HG03460 (cell line): ENCODE measurements around the gene TNK2.
"Not testable (repeated sequence)": the region's sequence is repeated elsewhere in the genome, so short reads cannot be mapped to it uniquely, and the experiment has no call there.

Source experiments
- ATAC-seq: cut with Tn5 transposase; IDR thresholded peaks from one replicate; pipeline ENCODE4 v1.9.1; 2021; ENCODE audit not compliant: unreplicated experiment

Gene TNK2

DNA sequence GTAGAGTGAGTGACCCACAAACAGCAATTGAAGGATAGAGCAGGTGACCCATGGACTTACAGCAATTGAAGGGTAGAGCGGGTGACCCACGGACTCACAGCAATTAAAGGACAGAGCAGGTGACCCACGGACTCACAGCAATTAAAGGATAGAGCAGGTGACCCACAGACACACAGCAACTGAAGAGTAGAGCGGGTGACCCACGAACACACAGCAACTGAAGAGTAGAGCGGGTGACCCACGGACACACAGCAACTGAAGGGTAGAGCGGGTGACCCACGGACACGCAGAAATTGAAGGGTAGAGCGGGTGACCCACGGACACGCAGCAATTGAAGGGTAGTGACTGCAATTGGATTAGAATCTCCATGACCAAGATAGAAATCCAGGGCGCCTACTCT lies 9.8 kb upstream of the TNK2 start:
- ATAC-seq = no peak

DNA sequence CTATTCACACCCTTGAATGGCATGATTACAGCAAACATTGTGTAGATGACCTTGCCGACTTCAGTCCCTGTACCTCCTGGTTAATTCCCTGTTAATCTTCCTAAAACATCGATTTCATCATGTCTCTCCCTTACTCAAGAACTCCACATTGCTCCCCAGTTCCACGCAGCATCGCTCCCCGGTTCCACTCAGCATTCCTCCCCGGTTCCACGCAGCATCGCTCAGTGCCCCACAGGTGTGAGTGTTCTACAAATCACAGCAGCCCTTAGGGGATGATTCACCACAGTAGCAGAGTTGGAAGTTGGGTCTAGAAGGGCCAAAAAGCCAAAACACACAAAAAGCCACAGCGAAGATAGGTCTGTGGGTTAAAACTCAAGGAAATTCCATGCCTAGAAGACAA lies 8.6 kb upstream of the TNK2 start:
- ATAC-seq = no peak

DNA sequence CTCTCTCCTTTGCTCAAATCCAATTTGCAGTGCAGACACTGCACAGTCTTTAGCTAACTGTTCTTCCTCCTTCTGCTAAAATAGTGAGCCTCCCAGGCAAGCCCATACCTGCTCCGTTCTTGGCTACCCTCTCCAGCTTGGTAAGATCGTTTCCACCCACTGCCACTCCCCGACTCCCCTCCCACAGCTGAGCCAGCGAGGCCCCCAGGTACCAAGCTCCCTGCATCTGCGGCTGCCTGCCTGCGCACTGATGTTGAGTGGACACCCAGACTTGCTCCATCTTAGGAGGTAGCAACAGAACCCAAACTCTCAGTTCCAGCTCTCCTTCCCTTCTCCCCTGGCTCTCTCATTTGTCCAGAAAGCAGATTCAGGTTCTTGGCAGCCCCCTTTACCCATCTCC lies 7.9 kb upstream of the TNK2 start:
- ATAC-seq = no peak

DNA sequence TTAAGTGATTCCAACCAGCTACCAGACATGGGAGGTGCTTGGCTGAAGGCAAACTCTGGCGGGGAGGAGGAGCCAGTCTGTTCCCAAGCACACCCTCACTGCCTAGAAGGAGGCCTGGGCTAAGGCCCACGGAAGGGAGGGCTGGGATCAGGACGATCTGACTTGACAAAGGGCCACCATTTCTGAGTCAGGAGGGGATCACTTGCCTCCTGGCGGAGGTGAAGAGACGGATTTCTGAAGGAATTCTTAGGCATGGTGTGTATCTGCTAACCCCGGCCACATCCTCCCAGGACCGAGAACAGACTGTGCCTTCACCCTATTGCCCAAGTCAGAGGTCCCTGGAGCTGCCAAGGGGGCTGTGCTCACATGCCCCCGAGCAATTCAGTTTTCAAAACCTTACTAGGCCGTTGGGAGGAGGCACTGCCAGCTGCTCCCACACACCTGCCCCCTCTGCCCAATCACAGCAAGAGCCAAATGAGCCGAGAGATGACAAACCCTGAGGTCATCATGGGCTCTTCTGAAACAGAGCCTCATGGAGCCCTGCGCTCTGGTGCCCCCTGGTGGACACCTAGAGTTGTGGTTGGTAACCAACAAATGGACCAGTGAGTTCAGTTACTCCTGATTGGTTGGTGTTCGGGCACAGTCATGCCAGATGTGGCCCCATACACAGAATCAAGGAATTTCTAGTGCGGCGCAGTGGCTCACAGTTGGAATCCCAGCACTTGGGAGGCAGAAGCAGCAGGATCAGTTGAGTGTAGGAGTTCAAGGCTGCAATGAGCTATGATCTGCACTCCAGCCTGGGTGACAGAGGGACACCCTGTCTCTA lies 6.5 kb upstream of the TNK2 start:
- ATAC-seq = peak; percentile 92

DNA sequence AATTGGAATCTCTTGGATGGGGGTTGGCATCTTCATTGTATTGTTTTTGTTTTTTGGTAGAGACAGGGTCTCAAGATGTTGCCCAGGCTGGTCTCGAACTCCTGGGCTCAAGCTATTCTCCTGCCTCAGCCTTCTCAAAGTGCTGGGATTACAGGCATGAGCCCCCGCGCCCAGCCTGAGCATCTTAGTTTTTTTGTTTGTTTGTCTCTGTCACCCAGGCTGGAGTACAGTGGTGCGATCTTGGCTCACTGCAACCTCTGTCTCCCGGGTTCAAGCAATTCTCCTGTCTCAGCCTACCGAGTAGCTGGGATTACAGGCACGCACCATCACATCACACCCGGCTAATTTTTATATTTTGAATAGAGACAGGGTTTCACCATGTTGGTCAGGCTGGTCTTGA lies 5.8 kb upstream of the TNK2 start:
- ATAC-seq = not testable (repeated sequence)

DNA sequence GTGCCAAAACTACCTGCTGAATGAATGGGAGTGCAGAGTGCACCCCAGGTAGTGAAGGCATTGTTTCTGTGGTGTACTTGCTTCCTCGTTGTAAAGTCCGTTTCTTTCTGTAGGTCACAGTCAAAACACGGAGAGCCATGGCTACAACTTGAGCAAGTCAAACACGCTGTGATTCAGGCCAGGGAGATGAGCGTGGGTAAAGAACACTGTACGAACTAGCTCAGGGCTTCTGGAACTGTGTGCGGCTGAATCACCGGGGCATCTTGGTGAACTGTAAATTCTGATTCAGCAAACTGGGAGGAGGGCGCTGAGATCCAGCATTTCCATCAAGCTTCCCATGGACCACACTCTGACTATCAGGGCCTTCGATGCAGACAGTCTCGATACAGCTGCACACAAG lies 5.0 kb upstream of the TNK2 start:
- no peak for ATAC-seq

DNA sequence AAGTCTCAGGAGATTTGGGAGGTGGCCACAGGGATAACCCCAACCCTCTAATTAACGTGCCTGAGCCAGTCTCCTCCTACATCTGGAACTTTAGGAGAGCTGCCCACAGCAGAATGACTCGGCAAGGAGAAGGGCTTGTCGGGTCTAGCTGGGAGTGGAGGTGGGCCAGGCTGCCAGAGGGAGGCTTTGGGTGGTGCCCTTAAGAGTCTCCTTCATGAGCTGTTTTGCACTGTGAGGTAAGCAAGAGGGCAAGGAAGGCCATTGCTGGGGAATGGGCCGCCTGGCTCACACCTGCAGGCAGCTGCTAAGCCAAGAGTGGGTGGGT lies 3.6 kb upstream of the TNK2 start:
- ATAC-seq = no peak

DNA sequence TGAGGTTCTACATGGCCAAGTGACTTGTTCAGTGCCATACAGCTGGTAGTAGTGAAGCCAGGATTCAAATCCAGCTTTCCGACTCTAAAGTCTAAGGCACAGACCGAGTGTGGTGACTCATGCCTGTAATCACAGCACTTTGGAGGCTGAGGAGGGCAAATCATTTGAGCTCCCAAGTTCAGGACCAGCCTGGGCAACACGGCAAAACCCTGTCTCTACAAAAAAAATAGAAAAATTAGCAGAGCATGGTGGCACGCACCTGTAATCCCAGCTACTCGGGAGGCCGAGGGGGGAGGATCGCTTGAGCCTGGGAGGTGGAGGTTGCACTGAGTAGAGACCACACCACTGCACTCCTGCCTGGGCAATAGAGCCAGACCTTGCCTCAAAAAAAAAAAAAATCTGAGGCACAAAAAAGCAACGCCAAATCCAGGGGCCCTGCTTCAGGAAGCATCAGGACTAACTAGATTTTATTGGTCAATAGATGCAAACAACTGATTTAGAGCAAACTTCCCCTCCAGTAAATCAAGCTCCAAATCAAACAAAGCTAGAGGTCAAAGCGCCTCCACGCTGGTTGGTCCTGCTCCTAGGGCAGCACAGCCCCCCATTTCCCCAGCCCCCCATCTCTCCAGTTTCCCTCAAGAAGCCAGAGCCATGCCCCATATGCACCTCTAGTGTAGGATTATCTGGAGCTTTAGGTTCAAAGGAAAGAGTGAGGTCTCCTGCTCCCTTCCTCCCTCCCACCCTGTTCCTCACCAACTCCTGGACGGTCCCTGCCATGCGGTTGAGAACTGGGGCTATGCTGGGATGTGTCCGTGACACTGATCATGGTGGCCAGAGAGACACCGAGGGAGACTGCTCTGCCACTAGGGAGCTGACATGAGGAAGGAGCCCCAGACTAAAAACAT lies 2.9 kb upstream of the TNK2 start:
- ATAC-seq = no peak

DNA sequence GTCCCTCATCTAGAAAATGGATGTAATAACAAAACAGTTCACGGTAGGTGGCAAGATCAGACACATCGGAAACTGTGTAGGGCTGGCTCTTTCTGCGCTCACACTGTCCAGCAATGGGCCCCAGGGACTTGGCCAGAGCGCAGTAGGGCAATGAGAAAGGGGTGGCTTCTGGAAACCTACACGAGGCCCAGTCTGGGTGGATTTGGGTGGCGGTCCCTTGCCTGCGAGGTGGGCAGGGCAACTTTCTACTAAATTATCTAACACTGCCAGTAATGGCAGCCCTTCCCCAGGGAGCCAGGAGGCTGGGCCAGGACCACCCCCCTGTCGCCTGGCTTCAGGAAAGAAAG lies 2.1 kb upstream of the TNK2 start:
- no peak for ATAC-seq

DNA sequence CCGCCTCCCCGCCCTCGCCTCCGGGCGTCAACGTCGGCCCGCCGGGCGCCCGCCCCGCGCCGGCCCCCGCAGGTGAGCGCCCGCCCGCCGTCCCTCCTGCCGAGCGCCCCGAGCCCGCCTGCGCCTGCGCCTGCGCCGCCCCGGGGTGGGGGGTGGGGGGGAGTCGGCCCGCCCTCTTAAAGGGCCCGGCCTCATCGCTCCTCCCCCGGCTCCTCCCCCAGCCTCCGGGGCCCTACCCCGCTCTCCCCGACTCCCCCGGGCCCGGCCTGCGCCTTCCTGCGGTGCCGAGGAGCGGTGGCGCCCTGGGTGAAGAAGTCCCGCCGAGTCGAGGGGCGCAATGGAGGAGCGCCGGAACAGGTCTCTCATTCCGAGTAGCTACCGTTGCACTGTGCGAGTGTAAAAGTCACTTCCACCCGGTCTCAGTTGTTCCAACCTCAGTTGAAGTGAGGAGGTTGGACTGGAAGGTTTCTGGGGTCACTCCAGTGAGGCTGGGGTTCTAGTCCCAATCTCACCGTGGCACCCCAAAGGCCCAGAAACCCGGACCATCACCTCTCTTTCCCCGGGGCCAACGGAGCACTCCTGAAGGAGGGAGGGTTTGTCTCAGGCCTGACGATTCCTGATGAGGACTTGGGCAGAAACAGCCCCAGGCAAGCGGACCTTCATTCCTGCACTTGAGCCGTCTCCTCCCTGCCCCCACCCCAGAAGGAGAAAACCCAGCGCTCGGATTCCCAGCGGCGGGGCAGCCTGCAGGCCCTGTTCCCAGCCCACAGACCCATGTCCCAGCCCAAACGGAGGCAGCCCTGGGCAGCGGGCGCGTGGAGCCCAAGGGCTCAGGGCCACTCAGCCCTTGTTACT lies 1.5 kb upstream of the TNK2 start:
- ATAC-seq = peak; percentile 38

DNA sequence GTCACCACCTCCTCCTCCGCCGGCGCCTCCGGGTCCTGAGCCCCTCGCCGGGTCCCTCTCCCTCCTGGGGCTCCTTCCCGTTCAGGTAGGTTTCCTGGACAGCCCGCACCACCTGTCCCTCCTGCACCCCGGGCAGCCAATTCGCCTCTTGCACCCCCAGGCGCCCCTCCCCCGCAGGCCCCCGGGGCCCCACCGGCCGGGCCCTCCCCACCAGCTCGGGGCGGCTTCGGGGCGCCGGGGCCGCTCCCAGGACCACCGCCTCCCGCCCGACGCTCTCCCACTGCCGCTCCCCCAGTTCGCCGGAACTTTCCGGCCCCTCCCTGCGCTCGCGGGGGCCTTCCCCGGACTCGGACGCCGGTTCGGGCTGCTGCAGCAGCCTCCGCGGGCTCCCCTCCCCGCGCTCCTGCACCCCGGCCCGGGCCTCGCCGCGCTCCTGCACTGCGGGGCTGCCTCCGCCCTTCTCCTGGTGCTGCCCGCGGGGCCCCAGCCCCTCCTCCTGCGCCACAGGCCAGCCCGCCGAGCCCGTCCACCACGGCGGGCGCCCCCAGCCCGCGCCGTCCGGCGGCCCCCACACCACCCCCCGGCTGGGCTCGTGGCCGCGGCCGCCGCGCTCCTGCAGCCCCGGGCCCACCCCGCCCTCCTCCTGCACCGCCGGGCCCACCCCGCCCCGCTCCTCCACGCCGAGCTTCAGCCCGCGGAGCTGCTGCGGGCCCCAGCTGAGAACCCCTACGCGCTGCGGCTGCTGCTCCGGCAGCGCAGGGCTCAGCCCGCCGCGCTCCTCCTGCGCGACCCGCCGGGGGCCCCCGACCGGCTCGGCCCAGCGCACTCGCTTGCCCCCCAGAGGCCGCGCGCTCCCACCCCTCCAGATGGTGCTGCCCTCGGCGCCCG lies 587 bp upstream of the TNK2 start:
- ATAC-seq = peak; percentile 10

DNA sequence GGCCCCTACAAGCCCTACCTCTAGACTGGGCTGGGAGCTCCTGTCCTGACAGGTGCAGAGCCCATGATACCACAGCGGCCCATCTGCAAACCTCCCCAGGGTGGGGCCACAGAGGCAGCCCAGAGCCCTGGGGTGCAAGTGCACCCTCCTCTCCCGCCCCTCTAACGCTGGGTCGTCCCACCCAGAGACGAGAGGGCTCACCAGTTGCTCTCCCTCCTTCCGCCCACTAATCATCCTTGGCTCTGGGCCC lies 742 bp downstream of the TNK2 start:
- ATAC-seq = peak; percentile 18

DNA sequence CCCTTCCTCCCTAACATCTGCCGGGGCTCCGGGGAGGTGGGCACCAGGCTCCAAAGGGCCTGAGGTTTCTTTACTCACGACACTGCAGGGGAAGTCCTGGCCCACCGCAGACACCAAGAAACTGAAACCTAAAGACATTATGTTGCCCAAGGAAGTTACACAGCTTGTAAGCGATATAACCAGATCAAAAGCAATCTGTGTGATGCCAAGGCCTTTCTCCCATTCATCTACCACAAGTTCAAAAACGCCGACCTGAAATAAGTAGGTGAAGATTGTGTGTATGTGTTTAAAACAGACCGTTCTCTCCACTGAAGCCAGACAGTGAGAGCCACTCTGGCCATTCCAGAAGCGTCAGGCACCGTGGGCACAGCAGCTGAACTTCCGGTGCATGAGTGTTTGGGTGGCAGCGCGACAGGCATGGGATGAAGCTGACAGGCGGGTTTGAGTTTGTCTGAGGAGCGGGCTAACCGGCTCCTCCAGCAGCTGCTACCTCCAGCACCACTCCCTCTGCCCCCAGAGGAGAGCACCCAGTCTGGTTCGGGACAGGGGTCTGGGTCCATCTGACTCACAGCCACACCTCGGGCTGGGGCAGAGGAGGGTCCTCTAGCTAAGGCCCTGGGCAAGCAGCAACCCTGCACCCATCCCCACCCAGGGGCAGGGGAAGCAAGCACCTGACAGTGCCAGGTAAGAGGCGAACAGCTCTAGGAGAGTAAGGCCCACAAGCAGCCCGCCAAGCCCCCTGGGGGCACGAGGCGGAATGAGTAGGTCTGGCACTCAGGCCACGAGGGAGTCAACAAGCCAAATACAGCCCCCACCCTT lies 1.3 kb downstream of the TNK2 start:
- ATAC-seq = peak; percentile 24

DNA sequence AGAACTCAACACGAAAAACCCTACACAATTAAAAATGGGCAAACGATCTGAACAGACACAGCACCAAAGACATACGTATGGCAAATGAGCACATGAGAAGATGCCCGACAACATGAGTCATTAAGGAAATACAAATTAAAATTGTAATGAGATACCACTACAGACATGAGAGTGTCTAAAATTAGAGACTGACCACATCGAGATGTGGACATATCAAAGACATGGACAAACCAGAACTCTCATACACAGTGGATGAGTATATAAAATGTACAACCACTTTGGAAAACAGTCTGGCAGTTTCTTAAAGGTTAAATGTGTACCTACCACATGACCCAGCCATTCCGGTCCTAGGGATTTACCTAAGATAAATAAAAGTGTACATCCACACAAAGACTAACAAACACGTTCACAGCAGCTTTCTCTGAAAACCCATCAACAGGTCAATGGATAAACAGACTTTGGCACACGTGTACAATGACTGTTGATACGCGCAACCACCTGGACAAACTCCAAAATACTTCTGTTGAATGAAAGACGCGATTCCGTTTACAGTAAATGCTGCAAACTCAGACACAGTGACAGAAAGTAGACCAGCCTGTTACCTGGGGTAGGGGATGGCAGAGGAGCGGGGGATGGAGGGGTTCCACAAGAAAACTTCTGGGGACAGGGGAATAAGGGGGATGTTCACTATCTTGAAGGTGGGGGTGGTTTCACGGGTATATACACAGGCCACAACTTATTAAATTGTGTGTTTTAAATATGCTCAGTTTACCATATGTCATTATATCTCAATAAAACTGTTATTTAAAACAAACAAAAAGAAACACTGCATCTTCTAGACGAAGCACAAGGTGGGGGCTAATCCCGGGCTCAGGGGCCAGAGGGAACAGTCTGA lies 2.1 kb downstream of the TNK2 start:
- ATAC-seq = no peak

DNA sequence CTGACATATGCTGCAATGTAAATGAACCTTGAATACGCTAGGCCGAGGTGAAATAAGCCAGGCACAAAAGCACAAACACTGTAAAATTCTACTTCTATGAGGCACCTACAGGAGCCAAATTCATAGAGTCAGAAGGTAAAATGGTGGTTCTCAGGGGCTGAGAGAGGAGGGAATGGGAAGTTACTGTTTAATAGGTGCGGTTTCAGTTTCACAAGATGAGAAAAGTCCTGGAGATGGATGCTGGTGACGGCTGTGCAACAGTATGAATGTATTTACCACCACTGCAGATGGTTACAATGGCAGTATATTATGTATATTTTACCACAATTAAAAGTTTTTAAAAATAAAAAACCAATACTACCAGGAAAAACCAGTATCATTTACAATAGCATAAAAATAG lies 4.0 kb downstream of the TNK2 start:
- no peak for ATAC-seq

DNA sequence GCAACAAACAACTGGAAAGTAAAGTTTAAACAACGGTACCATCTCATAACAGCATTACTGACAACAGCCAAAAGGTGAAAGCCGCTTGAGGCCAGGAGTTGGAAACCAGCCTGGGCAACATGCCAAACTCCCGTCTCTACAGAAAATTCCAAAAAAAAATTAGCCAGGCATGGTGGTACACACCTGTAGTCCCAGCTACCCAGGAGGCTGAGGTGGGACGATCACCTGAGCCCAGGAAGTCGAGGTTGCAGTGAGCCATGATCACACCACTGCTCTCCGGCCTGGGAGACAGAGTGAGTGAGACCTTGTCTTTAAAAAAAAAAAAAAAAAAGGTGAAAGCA lies 4.4 kb downstream of the TNK2 start:
- ATAC-seq = no peak

DNA sequence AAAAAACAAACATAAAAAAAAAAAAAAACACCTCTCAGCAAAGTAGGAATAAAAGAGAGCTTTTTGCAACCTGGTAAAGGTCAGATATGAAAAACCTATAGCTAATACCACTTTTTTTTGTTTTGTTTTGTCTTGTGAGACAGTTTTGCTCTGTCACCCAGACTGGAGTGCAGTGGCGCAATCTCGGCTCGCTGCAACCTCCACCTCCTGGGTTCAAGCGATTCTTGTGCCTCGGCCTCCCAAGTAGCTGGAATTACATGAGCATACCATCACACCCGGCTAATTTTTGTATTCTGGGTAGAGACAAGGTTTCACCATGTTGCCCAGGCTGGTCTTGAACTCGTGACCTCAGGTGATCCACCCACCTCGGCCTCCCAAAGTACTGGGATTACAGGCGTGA lies 5.7 kb downstream of the TNK2 start:
- ATAC-seq = not testable (repeated sequence)

DNA sequence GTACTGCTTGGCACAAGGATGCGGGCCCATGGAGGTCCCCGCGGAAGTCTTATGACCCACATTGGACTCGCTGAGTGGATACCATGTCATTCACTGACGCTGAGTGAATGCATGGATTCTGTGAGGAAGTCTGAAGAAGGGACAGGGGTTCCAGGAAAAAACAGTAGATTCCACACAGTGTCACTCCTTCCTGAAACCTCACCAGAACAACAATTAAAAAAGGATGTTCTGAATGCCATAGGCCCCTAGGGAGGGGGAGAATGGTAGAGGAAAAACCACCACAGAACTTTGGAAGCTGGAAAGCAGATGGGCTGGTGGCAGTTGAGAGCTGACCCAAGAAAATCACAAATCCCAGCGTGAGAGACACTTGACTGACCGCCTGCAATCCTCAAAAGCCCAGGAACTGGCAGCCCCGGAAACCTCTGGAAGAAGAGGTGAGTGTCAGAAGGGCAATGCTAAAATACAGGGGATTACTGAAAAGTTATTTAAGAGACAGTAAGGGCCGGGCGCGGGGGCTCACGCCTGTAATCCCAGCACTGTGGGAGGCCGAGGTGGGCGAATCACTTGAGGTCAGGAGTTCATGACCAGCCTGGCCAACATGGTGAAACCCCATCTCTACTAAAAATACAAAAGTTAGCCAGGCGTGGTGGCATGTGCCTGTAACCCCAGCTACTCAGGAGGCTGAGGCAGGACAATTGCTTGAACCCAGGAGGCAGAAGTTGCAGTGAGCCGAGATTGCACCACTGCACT lies 6.3 kb downstream of the TNK2 start:
- not testable (repeated sequence) for ATAC-seq
